Measurements from ENCODE around the gene PMVK.

PMVK gene

DNA sequence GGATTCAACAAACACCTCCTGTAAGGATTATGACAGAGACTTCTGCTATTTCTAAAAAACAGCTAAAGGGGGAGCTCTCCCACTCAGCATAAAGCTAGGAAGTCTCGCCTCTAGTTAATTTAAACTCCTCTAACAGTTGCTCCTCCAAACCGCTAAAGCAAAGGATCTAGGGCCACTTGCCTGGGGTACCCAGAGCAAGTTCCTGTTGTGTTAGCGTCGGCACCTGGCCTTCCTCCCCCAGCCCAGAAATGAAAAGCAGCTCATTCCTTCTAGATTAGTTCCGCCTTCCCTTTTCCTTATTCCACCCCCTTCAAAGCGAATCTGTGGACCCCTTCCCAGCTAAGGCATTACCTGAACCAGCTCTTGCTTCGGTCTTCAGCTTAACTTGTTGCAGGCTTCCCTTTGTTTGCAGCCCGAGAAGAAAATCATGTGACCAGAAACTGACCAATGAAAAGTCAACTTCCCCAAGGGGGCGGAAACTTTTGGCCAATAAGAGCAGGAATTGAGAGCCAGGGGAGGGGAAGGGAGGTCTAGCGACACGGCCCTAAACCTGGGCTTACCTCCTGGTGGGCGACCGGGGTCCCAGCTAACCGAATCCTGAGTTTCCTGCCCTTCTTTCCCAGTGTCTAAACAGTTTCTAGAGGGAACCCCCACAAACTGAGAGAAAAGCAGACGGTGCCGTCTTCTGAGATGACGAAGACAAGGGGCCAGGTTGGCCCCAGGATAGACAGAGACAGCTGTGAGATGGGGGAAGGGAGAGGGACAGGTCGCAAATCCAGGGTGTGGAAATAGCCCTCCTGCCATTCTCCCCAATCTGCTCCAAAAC is 19.4 kb upstream of the PMVK start, which contains the start of gene PBXIP1:
Gene PBXIP1, minus strand, starts transcription at position 382 of the 826 bp plus-strand sequence. CDS start 2,378 bp downstream, outside the sequence.
- peaks cover 24% of the 10 kb centered on the region for H3K4me1 ChIP-seq (ENCODE audit: control insufficient read depth, insufficient read depth, low read length)
- H3K4me3 ChIP-seq (ENCODE audit: low read length), result peak within 1 kb of the TSS; percentile 87
- peak; percentile 94 for DNase-seq (ENCODE audit: low read depth)
- H3K27me3 ChIP-seq (replicated peaks; ENCODE audit: control insufficient read depth, insufficient read depth, low read length), result no peaks in the 10 kb centered on the region
- no peaks in the 10 kb centered on the region for H3K9me3 ChIP-seq (ENCODE audit: control insufficient read depth, low read length)
- H3K9ac ChIP-seq (ENCODE audit: low read length), result peak within 1 kb of the TSS; percentile 86
- H3K36me3 ChIP-seq (ENCODE audit: control insufficient read depth, insufficient read depth, low read length, severe bottlenecking), result peaks cover 4% of the 10 kb centered on the region

- Histone ChIP-seq H3K36me3 (ENCODE audit: control insufficient read depth, insufficient read depth, low read length, severe bottlenecking) (peaks cover 11% of the 10 kb centered on the region), H3K9me3 (ENCODE audit: control insufficient read depth, low read length) (no peaks in the 10 kb centered on the region), H3K27me3 (replicated peaks; ENCODE audit: control insufficient read depth, insufficient read depth, low read length) (no peaks in the 10 kb centered on the region), H3K9ac (ENCODE audit: low read length) (peak overlapping the region; percentile 86), H3K4me3 (ENCODE audit: low read length) (peak overlapping the region; percentile 87), H3K4me1 (ENCODE audit: control insufficient read depth, insufficient read depth, low read length) (peaks cover 18% of the 10 kb centered on the region)
- peak; percentile 67 for DNase-seq (ENCODE audit: low read depth)
Observed at GRCh38 chr1:154955039-154955717, 18.7 kb upstream of the PMVK start.

DNA sequence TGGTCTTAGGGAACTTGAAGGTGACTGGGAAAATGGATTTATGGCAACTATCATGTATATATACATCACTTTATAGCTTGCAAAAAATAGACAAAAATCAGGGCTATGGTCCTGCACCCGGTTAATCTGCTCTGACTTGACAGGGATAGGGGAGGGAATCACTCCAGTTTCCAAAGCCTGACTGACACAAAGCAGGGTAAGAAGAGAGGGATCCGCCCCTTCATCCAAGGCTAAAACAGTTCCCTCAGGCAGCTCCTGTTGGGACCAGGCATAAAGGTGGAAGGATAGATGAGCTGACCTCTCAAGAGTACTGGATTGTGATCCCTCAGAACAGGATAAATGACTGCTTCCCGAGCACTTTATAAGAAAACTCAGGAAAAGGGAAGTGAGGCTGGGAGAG is 18.0 kb upstream of the PMVK start:
- peaks cover 18% of the 10 kb centered on the region for H3K4me1 ChIP-seq (ENCODE audit: control insufficient read depth, insufficient read depth, low read length)
- H3K9ac ChIP-seq (ENCODE audit: low read length), result no peak overlapping the region
- H3K9me3 ChIP-seq (ENCODE audit: control insufficient read depth, low read length), result no peaks in the 10 kb centered on the region
- peaks cover 11% of the 10 kb centered on the region for H3K36me3 ChIP-seq (ENCODE audit: control insufficient read depth, insufficient read depth, low read length, severe bottlenecking)
- DNase-seq (ENCODE audit: low read depth), result no peak
- no peak overlapping the region for H3K4me3 ChIP-seq (ENCODE audit: low read length)
- no peaks in the 10 kb centered on the region for H3K27me3 ChIP-seq (replicated peaks; ENCODE audit: control insufficient read depth, insufficient read depth, low read length)

- Histone ChIP-seq H3K9me3 (ENCODE audit: control insufficient read depth, low read length) (no peaks in the 10 kb centered on the region), H3K4me3 (ENCODE audit: low read length) (no peak overlapping the region), H3K36me3 (ENCODE audit: control insufficient read depth, insufficient read depth, low read length, severe bottlenecking) (peaks cover 9% of the 10 kb centered on the region), H3K27me3 (replicated peaks; ENCODE audit: control insufficient read depth, insufficient read depth, low read length) (no peaks in the 10 kb centered on the region), H3K9ac (ENCODE audit: low read length) (no peak overlapping the region), H3K4me1 (ENCODE audit: control insufficient read depth, insufficient read depth, low read length) (peaks cover 18% of the 10 kb centered on the region)
- no peak for DNase-seq (ENCODE audit: low read depth)
Observed at GRCh38 chr1:154953611-154954038, 17.1 kb upstream of the PMVK start.

DNA sequence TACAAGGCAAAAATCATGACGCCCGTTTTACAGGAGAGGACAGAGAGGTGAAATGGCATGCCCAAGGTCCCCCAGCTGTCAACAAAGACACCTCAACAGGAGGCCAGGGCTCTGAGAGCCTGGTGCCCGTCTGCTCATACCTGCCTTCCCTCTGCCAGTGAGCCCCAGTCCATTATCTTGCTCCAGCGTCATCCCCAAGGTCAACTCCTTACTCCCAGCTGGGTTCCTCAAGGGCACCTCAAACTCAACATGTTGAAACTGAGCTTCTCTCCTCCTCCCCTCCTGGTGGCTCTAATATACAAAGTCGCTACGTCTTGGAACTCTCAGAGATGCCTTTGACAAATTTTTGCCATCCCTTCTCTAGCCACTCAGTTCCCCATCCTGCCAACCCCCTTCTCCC is 16.1 kb upstream of the PMVK start:
- Histone ChIP-seq H3K4me1 (ENCODE audit: control insufficient read depth, insufficient read depth, low read length) (peaks cover 18% of the 10 kb centered on the region), H3K9ac (ENCODE audit: low read length) (no peak overlapping the region), H3K4me3 (ENCODE audit: low read length) (no peak overlapping the region), H3K9me3 (ENCODE audit: control insufficient read depth, low read length) (no peaks in the 10 kb centered on the region), H3K36me3 (ENCODE audit: control insufficient read depth, insufficient read depth, low read length, severe bottlenecking) (peaks cover 9% of the 10 kb centered on the region), H3K27me3 (replicated peaks; ENCODE audit: control insufficient read depth, insufficient read depth, low read length) (no peaks in the 10 kb centered on the region)
- DNase-seq (ENCODE audit: low read depth), result no peak

GRCh38 chr1:154951901-154952657 is 15.6 kb upstream of the PMVK start:
- H3K27me3 ChIP-seq (replicated peaks; ENCODE audit: control insufficient read depth, insufficient read depth, low read length), result no peaks in the 10 kb centered on the region
- DNase-seq (ENCODE audit: low read depth), result no peak
- peaks cover 13% of the 10 kb centered on the region for H3K36me3 ChIP-seq (ENCODE audit: control insufficient read depth, insufficient read depth, low read length, severe bottlenecking)
- no peak overlapping the region for H3K9ac ChIP-seq (ENCODE audit: low read length)
- H3K4me3 ChIP-seq (ENCODE audit: low read length), result no peak overlapping the region
- H3K4me1 ChIP-seq (ENCODE audit: control insufficient read depth, insufficient read depth, low read length), result peaks cover 14% of the 10 kb centered on the region
- no peaks in the 10 kb centered on the region for H3K9me3 ChIP-seq (ENCODE audit: control insufficient read depth, low read length)

- peaks cover 24% of the 10 kb centered on the region for H3K4me1 ChIP-seq (ENCODE audit: control insufficient read depth, insufficient read depth, low read length)
- DNase-seq (ENCODE audit: low read depth), result no peak
- H3K4me3 ChIP-seq (ENCODE audit: low read length), result no peak overlapping the region
- H3K27me3 ChIP-seq (replicated peaks; ENCODE audit: control insufficient read depth, insufficient read depth, low read length), result no peaks in the 10 kb centered on the region
- peaks cover 13% of the 10 kb centered on the region for H3K36me3 ChIP-seq (ENCODE audit: control insufficient read depth, insufficient read depth, low read length, severe bottlenecking)
- H3K9me3 ChIP-seq (ENCODE audit: control insufficient read depth, low read length), result no peaks in the 10 kb centered on the region
- H3K9ac ChIP-seq (ENCODE audit: low read length), result no peak overlapping the region
Observed at GRCh38 chr1:154948079-154948478, 11.6 kb upstream of the PMVK start.

- Histone ChIP-seq H3K9me3 (ENCODE audit: control insufficient read depth, low read length) (no peaks in the 10 kb centered on the region), H3K27me3 (replicated peaks; ENCODE audit: control insufficient read depth, insufficient read depth, low read length) (no peaks in the 10 kb centered on the region), H3K9ac (ENCODE audit: low read length) (no peak overlapping the region), H3K4me1 (ENCODE audit: control insufficient read depth, insufficient read depth, low read length) (peaks cover 41% of the 10 kb centered on the region), H3K4me3 (ENCODE audit: low read length) (no peak overlapping the region), H3K36me3 (ENCODE audit: control insufficient read depth, insufficient read depth, low read length, severe bottlenecking) (peaks cover 13% of the 10 kb centered on the region)
- DNase-seq (ENCODE audit: low read depth), result no peak
Observed at GRCh38 chr1:154945962-154946850, 9.7 kb upstream of the PMVK start.

DNA sequence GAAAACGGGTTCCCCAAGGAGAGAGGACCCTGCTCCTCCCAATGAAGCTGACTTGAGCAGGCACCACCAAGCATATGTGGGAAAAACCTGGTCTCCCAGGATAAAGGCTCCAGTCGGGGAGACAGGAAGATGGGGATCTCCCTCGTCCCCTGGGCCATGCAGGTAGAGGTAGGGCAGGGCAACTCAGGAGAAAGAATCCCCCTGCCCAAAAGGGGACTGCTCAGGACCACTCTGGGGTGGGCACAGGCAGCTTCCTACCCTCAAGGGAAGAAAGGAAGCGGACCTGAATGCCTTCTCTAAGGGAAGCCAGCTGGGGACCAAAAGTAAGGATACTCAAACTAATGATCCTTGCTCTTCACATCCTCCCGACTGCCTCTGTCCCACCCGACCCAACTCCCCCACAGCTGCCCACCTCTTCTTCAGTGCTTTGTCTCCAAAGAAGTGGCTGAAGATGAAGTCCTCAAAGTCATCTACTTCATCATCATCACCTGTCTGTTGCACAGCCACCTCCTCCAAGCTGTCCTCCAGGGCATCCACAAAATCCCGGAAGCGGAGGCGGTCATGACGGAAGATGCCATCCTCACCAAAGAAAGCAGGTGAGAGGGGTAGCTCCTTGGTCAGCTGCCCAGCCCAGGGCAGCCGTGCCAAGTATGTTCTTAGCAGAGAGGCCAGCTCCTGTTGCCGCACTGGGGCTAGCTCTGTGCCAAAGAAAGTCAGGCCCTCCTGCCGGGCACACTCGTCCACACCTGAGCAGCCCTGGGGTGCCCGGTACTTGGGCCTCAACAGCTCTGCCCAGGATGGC is 8.8 kb upstream of the PMVK start:
- H3K4me1 ChIP-seq (ENCODE audit: control insufficient read depth, insufficient read depth, low read length), result peaks cover 49% of the 10 kb centered on the region
- H3K9ac ChIP-seq (ENCODE audit: low read length), result peak overlapping the region; percentile 61
- H3K27me3 ChIP-seq (replicated peaks; ENCODE audit: control insufficient read depth, insufficient read depth, low read length), result no peaks in the 10 kb centered on the region
- no peak for DNase-seq (ENCODE audit: low read depth)
- H3K4me3 ChIP-seq (ENCODE audit: low read length), result no peak overlapping the region
- H3K36me3 ChIP-seq (ENCODE audit: control insufficient read depth, insufficient read depth, low read length, severe bottlenecking), result peaks cover 7% of the 10 kb centered on the region
- H3K9me3 ChIP-seq (ENCODE audit: control insufficient read depth, low read length), result no peaks in the 10 kb centered on the region

Measured in adipocyte (in vitro differentiated cells).